ENCODE results near the gene CYB561. TPM values are rescaled to one million over a fixed set of nuclear protein-coding genes. Genes with fewer than 3 reads are reported as not detected.

CYB561 gene
- total and polyA plus RNA-seq, 2 donors (not counting 3 experiments of a cell fraction or from before 2014, with no cell fraction given): 34.9 to 71.1 TPM

DNA sequence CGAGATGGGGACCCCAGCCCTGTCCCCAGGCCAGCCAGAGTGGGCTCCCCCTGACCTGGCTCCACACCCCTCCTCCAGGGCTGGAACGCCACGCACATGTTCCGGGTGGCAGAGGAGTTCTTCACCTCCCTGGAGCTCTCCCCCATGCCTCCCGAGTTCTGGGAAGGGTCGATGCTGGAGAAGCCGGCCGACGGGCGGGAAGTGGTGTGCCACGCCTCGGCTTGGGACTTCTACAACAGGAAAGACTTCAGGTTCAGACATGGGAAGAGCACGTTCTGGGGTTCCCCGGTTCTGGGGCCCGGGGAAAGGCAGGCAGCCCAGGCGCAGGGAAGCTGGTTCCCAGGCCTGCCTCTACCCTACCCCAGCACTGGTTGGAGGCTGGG is 35.4 kb upstream of the CYB561 start:
- CTCF ChIA-PET: interaction anchor here (1.1 to 11.1 kb wide), 5 partner anchors 16 to 399 kb away, joined by 3 to 540 read pairs (median 52); partner anchors contain the start of gene CYB561
- BruUV-seq (replicated peaks): no TSS peak
- Histone ChIP-seq H3K36me3 (ENCODE audit: control insufficient read depth in 2 of 2, extremely low read depth in 1 of 2, insufficient read depth in 2 of 2, low read length in 2 of 2) (peaks cover 0 to 55% of the 10 kb centered on the region in 2 experiments), H3K9me1 (replicated peaks; ENCODE audit: control insufficient read depth, extremely low read depth, insufficient read depth, low read length) (no peaks in the 10 kb centered on the region), H3K9me3 (replicated peaks; ENCODE audit: control insufficient read depth, insufficient read depth, low read length) (no peaks in the 10 kb centered on the region), H3K4me2 (ENCODE audit: insufficient read depth, low read length) (no peak overlapping the region), H4K20me1 (replicated peaks; ENCODE audit: control insufficient read depth, extremely low read depth, insufficient read depth, low read length) (no peaks in the 10 kb centered on the region), H3K9ac (replicated peaks; ENCODE audit: extremely low read depth, insufficient read depth, low read length) (no peak overlapping the region), H3K4me1 (ENCODE audit: control insufficient read depth, extremely low read depth, insufficient read depth, low read length) (peaks cover 14% of the 10 kb centered on the region), H3K4me3 (replicated peaks in 1 of 3; ENCODE audit: insufficient read depth in 1 of 3, low read depth in 1 of 3, low read length in 3 of 3) (no peak overlapping the region), H3K27ac (ENCODE audit: insufficient read depth, low read depth, low read length) (no peak overlapping the region), H3K79me2 (ENCODE audit: control insufficient read depth, insufficient read depth, low read length) (no peaks in the 10 kb centered on the region), H3K27me3 (ENCODE audit: control insufficient read depth in 2 of 2, insufficient read depth in 2 of 2, low read length in 2 of 2) (no peaks in the 10 kb centered on the region), H2AFZ (ENCODE audit: low read depth, low read length) (no peak overlapping the region)
- DNase-seq (ENCODE audit: low read depth, low spot score) (no peak), FAIRE-seq (no peak)
- POLR2A ChIA-PET: interaction anchor here (0.5 to 1.2 kb wide), 2 partner anchors 45 to 53 kb away, joined by 3 to 4 read pairs; no protein-coding TSS in a partner anchor
- TF ChIP-seq POLR2A (IDR thresholded peaks at IDR 0.05; ENCODE audit: low read depth, low read length): no peak
- TF ChIP-seq JUN (IDR thresholded peaks at IDR 0.05; ENCODE audit: borderline replicate concordance, insufficient read depth, insufficient read length, low read depth): no peak
- TF ChIP-seq, protein P1, sequence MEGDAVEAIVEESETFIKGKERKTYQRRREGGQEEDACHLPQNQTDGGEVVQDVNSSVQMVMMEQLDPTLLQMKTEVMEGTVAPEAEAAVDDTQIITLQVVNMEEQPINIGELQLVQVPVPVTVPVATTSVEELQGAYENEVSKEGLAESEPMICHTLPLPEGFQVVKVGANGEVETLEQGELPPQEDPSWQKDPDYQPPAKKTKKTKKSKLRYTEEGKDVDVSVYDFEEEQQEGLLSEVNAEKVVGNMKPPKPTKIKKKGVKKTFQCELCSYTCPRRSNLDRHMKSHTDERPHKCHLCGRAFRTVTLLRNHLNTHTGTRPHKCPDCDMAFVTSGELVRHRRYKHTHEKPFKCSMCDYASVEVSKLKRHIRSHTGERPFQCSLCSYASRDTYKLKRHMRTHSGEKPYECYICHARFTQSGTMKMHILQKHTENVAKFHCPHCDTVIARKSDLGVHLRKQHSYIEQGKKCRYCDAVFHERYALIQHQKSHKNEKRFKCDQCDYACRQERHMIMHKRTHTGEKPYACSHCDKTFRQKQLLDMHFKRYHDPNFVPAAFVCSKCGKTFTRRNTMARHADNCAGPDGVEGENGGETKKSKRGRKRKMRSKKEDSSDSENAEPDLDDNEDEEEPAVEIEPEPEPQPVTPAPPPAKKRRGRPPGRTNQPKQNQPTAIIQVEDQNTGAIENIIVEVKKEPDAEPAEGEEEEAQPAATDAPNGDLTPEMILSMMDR (IDR thresholded peaks at IDR 0.05; ENCODE audit: extremely low read depth in 1 of 2, insufficient read depth in 1 of 2, low read depth in 1 of 2, low read length in 2 of 2): no peak
- TF ChIP-seq POLR2AphosphoS5 (IDR thresholded peaks at IDR 0.05; ENCODE audit: insufficient read depth, low read depth, low read length): no peak
- no peak for TF ChIP-seq EZH2 (IDR thresholded peaks at IDR 0.05; ENCODE audit: borderline replicate concordance, low read depth, low read length, severe bottlenecking)
- TF ChIP-seq FOS (IDR thresholded peaks at IDR 0.05; ENCODE audit: borderline replicate concordance, insufficient read depth, low read length): no peak
- TF ChIP-seq, protein P2, sequence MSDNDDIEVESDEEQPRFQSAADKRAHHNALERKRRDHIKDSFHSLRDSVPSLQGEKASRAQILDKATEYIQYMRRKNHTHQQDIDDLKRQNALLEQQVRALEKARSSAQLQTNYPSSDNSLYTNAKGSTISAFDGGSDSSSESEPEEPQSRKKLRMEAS (IDR thresholded peaks at IDR 0.05; ENCODE audit: insufficient read depth, insufficient read length): no peak
- TF ChIP-seq MYC (IDR thresholded peaks at IDR 0.05; ENCODE audit: low read depth, low read length): no peak
- no peak for TF ChIP-seq GATA2 (IDR thresholded peaks at IDR 0.05; ENCODE audit: insufficient read depth, insufficient read length, low read depth, low read length)
- dilution Hi-C loops (cut with MboI; ENCODE audit: extremely low pct_ligation_motif_present, low sequenced_read_pairs) (no loop called here), intact Hi-C loops (cut with micrococcal nuclease) (no loop called here)

Measured in endothelial cell of umbilical vein (primary cell).